ENCODE measurements around the gene STUB1.

- TF ChIP-seq CTCF (IDR thresholded peaks at IDR 0.05; ENCODE audit: extremely low read depth in 1 of 2, insufficient read depth in 1 of 2, low read depth in 1 of 2, low read length in 2 of 2) (no peak), POLR2AphosphoS5 (IDR thresholded peaks at IDR 0.05; ENCODE audit: insufficient read depth, low read depth, low read length) (no peak), EZH2 (IDR thresholded peaks at IDR 0.05; ENCODE audit: borderline replicate concordance, low read depth, low read length, severe bottlenecking) (no peak)
These were observed 7.4 kb upstream of the STUB1 start for GRCh38 chr16:672851-673250.

Measured in endothelial cell of umbilical vein (primary cell).